Kidney epithelial cell (primary cell): Measurements from ENCODE around the gene ELOVL6. TPM values are rescaled to one million over a fixed set of nuclear protein-coding genes. Genes with fewer than 3 reads are reported as not detected.

Experiments
- DNase-seq: peaks from one replicate; pipeline ENCODE4 v3.0.0-alpha.2; 2010; ENCODE audit warnings: low read depth
- H3K27me3 ChIP-seq: 2 replicates; pipeline ENCODE4 v1.6.0; 2011; ENCODE audit warnings: low read length; ENCODE audit not compliant: control insufficient read depth, insufficient read depth
- H3K36me3 ChIP-seq: 2 replicates; pipeline ENCODE4 v1.5.1; 2011; ENCODE audit warnings: low read length; ENCODE audit not compliant: control insufficient read depth, insufficient read depth
- H3K4me3 ChIP-seq: 2 replicates; pipeline ENCODE4 v1.5.1; 2011; ENCODE audit warnings: low read depth, mild to moderate bottlenecking, control low read depth, low read length
- total RNA-seq: library from RNA; depleted of rRNA; stranded (reverse); fragments of >200 nt; gene quantifications from 2 replicates; pipeline ENCODE4 v1.2.3, GENCODE V29; 2015
- TF ChIP-seq, protein P1 (sequence below): IDR thresholded peaks from 2 replicates; pipeline ENCODE4 v1.5.1; 2011; ENCODE audit warnings: mild to moderate bottlenecking, moderate library complexity, low read length, control low read depth, inconsistent platforms; ENCODE audit not compliant: insufficient read depth, poor library complexity, severe bottlenecking

The ELOVL6 gene
- total RNA-seq, 1 donor from 2014 or later: 21.6 TPM

DNA sequence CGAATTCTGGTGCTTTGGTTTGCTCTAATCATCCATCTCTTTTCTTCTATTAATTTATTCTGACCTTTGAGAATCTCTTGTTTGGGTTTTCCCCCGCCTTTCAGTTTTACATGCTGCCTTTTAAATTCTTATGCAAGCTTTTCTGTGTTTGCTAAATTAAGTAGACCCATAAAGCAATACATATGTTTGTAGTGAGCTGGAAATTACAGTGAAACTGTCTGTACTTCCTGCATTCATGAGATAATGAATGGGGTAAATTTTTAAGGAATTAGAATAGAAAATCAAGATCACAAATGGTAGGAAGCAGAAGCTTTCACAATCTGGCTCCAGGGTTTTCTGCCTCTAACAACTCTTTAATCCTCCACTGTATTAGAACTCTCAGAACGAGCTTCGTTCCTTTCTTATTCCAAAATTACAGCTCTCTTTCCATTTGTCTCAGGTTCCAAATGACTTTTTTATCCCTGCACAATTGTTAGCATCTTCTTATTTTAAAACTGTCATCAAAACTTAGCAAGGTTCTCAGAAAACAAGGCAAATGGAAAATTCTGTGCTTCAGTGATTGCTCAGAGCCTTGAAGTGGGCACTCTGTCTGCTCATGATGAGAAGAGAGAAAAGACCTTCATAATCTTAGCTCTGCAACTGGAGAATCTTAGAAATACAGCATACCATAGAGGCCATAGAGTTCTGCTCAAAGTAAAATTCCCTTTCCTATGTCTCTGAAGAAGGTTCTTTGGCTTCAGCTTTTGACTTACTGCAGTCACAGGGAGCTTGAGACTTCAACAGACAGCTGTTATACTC lies 177.6 kb downstream of the ELOVL6 start:
- no peaks in the 10 kb centered on the region for H3K36me3 ChIP-seq
- TF ChIP-seq, protein P1, sequence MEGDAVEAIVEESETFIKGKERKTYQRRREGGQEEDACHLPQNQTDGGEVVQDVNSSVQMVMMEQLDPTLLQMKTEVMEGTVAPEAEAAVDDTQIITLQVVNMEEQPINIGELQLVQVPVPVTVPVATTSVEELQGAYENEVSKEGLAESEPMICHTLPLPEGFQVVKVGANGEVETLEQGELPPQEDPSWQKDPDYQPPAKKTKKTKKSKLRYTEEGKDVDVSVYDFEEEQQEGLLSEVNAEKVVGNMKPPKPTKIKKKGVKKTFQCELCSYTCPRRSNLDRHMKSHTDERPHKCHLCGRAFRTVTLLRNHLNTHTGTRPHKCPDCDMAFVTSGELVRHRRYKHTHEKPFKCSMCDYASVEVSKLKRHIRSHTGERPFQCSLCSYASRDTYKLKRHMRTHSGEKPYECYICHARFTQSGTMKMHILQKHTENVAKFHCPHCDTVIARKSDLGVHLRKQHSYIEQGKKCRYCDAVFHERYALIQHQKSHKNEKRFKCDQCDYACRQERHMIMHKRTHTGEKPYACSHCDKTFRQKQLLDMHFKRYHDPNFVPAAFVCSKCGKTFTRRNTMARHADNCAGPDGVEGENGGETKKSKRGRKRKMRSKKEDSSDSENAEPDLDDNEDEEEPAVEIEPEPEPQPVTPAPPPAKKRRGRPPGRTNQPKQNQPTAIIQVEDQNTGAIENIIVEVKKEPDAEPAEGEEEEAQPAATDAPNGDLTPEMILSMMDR: no peak
- no peak overlapping the region for H3K4me3 ChIP-seq
- DNase-seq: no peak
- no peaks in the 10 kb centered on the region for H3K27me3 ChIP-seq

- TF ChIP-seq, protein P1: no peak
- Histone ChIP-seq H3K36me3 (no peaks in the 10 kb centered on the region), H3K27me3 (no peaks in the 10 kb centered on the region), H3K4me3 (no peak overlapping the region)
- no peak for DNase-seq
Observed at GRCh38 chr4:110020139-110020538, 178.3 kb downstream of the ELOVL6 start.

DNA sequence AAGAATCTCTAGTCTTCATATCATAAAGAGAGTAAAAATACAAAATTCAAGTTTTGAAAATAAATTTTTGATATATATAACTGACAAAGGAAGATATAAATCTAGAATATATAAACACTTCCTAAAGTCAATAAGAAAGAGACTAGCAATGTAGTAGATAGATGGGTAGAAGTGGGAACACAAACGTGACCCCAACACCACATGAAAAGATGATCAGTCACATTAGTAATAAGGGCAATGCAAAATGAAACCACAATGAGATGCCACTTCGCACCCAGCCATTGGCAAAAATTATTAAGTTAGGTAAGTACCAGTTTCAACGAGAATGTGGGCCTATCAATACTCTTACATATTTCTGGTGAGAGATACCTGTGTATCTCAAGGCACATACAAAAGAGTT lies 179.3 kb downstream of the ELOVL6 start:
- TF ChIP-seq, protein P1: no peak
- H3K4me3 ChIP-seq: no peak overlapping the region
- H3K36me3 ChIP-seq: no peaks in the 10 kb centered on the region
- H3K27me3 ChIP-seq: no peaks in the 10 kb centered on the region
- no peak for DNase-seq

DNA sequence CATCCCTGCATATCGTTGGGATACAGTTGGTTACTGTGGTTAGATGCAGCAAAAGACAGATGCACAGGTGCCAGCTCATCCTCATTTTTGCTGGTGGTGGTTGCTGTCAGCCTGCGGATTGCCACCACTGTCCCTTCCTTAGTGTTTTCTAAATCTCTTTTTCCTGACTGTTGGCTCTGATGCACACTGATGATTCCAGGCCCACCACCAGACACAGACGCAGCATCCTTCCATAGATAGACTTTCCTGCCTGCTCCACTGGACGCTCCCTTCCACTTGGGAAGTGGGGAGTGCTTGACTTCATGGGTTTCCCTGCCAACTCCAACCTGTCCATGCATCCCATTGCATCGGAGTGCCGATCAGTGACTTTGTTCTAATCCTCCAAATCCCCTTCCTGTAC lies 184.2 kb downstream of the ELOVL6 start:
- DNase-seq: no peak
- H3K27me3 ChIP-seq: no peaks in the 10 kb centered on the region
- no peaks in the 10 kb centered on the region for H3K36me3 ChIP-seq
- TF ChIP-seq, protein P1: no peak
- no peak overlapping the region for H3K4me3 ChIP-seq

- H3K4me3 ChIP-seq: no peak overlapping the region
- no peaks in the 10 kb centered on the region for H3K36me3 ChIP-seq
- H3K27me3 ChIP-seq: no peaks in the 10 kb centered on the region
- no peak for DNase-seq
- TF ChIP-seq, protein P1: no peak
Observed at GRCh38 chr4:110012917-110013316, 185.5 kb downstream of the ELOVL6 start.

DNA sequence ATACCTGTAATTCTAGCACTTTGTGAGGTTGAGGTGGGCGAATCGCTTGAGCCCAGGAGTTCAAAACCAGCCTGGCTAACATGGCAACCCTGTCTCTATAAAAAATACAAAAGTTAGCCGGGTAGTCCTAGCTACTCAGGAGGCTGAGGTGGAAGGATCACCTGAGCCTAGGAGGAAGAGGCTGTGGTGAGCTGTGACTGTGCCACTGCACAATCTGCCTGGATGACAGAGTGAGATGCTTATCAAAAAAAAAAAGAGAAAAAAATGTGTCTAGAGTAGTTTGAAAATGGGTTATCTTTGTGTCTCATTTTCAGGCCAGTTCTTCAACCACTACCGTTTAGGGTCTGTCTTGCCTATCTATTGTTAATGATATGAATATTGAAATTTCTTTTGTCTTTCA lies 187.6 kb downstream of the ELOVL6 start:
- TF ChIP-seq, protein P1: no peak
- Histone ChIP-seq H3K4me3 (no peak overlapping the region), H3K27me3 (no peaks in the 10 kb centered on the region), H3K36me3 (no peaks in the 10 kb centered on the region)
- DNase-seq: no peak
